CD4-positive, alpha-beta T cell treated with Interleukin-21 for 1 hour (primary cell): ENCODE data around the gene ACTR6.
"Not testable (repeated sequence)": the region's sequence is repeated elsewhere in the genome, so short reads cannot be mapped to it uniquely, and the experiment has no call there.

Source experiments
- DNase-seq: peaks from one replicate; pipeline ENCODE4 v3.0.0-alpha.2; 2020

The ACTR6 gene

DNA sequence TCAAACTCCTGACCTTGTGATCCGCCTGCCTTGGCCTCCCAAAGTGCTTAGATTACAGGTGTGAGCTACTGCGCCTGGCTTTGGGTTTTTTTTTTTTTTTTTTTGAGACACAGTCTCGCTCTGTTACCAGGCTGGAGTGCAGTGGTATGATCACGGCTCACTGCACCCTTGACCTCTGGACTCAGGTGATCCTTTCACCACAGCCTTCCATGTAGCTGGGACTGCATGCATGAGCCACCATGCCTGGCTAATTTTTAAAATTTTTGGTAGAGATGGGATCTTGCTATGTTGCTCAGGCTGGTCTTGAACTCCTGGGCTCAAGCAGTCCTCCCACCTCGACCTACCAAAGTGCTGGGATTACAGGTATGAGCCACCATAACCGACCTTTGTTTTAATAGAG, 21.6 kb downstream of the ACTR6 start:
- not testable (repeated sequence) for DNase-seq

DNA sequence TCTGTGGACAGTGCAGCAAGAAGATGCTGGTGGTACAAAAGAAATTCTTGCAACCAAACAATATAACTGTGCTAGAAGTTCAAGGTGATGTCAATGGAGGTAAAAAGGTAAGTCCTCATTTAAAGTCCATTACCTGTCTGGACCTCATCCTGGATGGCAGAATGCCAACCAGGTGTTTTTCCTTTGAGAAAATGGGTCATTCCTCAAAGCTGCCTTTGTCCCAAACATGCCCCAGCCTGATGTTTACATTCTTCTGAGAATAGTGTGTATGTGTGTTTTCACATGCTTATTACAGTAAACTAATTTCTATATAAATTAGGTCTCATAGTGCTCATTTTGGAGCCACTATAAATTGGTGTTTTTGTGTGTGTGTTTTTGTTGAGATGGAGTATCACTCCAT, 24.9 kb downstream of the ACTR6 start:
- DNase-seq: no peak

DNA sequence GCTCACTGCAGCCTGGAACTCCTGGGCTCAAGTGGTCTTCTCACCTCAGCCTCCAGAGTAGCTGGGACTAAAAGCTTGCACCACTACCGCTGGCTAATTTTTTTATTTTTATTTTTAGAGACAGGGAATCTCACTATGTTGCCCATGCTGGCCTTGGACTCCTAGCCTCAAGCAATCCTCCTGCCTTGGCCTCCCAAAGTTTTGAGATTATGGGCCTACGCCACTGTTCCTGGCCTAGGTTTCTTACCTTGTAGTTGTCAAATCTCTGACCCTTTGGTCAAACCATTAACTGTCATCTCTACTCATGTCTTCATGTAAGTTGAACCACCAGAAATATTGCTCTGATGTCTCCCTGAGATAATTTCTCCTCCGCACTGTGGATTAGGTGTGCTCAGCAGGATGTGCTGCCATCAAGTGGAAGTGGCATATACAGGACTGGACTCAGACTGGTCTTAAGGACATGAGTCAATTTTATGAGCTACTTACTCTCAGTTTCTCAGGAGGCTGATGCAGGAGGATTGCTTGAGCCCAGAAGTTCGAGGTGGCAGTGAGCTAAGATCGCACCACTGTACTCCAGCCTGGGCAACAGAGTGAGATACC, 28.5 kb downstream of the ACTR6 start:
- no peak for DNase-seq

DNA sequence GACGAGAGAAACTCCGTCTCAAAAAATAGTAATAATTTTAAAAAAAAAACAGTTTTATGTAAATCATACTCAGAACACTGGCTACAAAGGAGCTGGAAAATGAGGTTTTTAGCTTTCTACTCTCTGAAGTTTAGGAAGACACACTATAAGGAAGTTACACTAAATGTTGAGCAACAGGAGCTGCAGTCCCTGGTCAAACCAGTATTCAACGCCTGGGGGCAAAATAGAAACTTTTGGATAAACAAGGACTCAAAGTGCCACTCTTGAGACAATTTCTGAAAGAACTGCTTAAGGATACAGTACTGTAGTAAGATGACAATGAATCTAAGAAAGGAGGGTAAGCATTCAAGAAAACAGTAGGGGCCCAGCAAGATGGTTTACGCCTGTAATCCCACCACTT, 29.3 kb downstream of the ACTR6 start:
- no peak for DNase-seq

- not testable (repeated sequence) for DNase-seq
Measured at GRCh38 chr12:100231873-100232272, 31.3 kb downstream of the ACTR6 start.

- DNase-seq: no peak
Measured at GRCh38 chr12:100234166-100234565, 33.6 kb downstream of the ACTR6 start.

GRCh38 chr12:100234591-100235304, 34.1 kb downstream of the ACTR6 start:
- peak; percentile 32 for DNase-seq

- DNase-seq: no peak
Measured at GRCh38 chr12:100238801-100239200, 38.2 kb downstream of the ACTR6 start.

GRCh38 chr12:100239589-100239988, 39.0 kb downstream of the ACTR6 start:
- no peak for DNase-seq

DNA sequence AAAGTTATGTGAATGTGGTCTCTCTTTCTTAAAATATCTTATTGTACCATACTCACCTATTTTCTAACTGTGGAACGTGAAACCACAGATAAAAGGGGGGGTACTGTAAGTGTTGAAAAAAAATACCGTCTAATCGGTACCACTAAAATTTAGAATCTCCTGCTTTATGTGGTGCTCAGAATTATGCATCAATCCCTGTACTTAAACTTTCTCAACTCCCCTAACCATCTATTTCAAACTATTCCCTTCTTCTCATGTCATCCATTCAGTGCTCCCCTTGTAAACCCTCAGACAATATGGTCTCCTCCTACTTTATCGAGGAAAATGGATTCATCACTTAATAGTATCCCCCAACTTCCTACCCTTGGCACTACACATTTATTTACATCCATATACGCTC, 42.5 kb downstream of the ACTR6 start:
- no peak for DNase-seq

- DNase-seq: no peak
Measured at GRCh38 chr12:100247765-100248164, 47.1 kb downstream of the ACTR6 start.

GRCh38 chr12:100248886-100249285, 48.3 kb downstream of the ACTR6 start:
- DNase-seq: no peak

- no peak for DNase-seq
Measured at GRCh38 chr12:100249941-100250340, 49.3 kb downstream of the ACTR6 start.

GRCh38 chr12:100251917-100252316, 51.3 kb downstream of the ACTR6 start:
- no peak for DNase-seq

DNA sequence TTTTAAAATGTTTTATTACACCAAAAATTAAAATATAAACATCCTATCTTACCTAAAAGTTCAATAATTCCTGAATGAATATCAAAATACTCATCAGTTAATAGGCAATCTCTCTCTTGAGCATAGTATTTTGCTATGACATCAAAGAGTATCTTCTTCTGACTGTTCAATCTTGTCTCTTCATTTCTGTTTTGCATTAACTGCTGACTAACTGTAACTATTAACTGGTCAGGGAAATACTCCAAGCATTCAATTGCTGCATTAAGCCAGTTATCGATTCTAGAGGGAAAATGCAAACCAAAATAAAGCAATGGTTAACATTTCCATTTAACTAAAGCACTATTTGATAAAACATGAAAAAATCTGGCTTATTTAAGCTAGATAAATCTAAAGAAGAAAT, 52.8 kb downstream of the ACTR6 start:
- DNase-seq: no peak

- DNase-seq: no peak
Measured at GRCh38 chr12:100254876-100255275, 54.3 kb downstream of the ACTR6 start.

DNA sequence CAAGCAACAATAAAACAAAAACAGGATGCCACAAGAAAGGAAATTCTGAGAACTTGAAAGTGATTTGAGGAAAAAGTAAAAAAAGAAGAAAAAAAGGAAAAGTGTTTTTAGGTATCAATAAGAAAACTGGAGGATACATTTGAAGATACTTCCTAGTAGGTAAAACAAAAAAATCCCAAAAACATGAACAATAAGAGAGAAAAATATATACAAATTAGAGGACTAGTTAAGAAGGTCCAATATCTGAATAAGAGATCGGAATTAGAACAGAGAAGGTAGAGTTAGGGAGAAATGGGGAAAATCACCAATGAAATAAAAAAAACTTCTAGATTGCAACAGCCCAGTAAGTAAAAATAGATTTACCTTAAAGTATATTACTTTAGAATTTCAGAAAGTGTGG, 57.5 kb downstream of the ACTR6 start:
- no peak for DNase-seq

GRCh38 chr12:100263131-100263530, 62.5 kb downstream of the ACTR6 start:
- no peak for DNase-seq

DNA sequence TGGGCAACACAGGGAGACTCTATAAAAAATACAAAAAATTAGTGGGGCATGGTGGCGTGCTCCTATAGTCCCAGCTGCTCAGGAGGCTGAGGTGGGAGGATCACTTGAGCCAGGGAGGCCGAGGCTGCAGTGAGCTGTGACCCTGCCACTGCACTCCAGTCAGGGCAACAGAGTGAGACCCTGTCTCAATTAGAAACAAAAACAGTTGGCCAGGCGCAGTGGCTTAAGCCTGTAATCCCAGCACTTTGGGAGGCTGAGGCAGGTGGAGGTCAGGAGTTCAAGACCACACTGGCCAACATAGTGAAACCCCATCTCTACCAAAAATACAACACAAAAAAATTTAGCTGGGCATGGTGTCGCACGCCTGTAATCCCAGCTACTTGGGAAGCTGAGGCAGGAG, 64.5 kb downstream of the ACTR6 start:
- DNase-seq: not testable (repeated sequence)

GRCh38 chr12:100265732-100266584, 65.3 kb downstream of the ACTR6 start:
- DNase-seq: no peak

DNA sequence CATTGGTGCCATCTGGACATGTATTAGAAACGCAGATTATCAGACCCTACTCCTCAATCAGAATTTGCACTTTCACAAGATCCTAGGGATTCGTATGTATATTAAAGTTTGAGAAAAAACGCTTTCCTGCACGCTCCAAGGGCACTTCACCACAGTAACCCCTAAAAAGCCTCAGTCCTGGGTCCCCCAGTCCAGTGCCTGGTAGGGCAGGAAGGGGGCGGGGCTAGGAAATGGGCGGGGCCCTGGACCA, 65.9 kb downstream of the ACTR6 start:
- peak; percentile 92 for DNase-seq

GRCh38 chr12:100266835-100267602, 66.4 kb downstream of the ACTR6 start, which contains the start of the genes DEPDC4 and SCYL2:
TSS of gene DEPDC4 (minus strand) at chr12:100267079. CDS start at chr12:100267076, 3 bp downstream.
TSS of gene SCYL2 (plus strand) at chr12:100267177. CDS start at chr12:100282971, 15,794 bp downstream.
- DNase-seq: peak; percentile 94

- DNase-seq: peak; percentile 26
Measured at GRCh38 chr12:100267603-100268281, 67.1 kb downstream of the ACTR6 start.
